ENCODE data around the gene SMIM1. TPM values are rescaled to one million over a fixed set of nuclear protein-coding genes. Genes with fewer than 3 reads are reported as not detected.
"Not testable (repeated sequence)": the region's sequence is repeated elsewhere in the genome, so short reads cannot be mapped to it uniquely, and the experiment has no call there.

The SMIM1 gene
- total RNA-seq, 1 experiment from 2014 or later: 7.1 TPM

GRCh38 chr1:3805038-3805437 is 32.5 kb downstream of the SMIM1 start:
- peaks cover 7% of the 10 kb centered on the region for H3K27me3 Mint-ChIP-seq (ENCODE audit: insufficient read depth, unreplicated experiment)
- no TSS peak for BruUV-seq (replicated peaks)
- TF ChIP-seq CTCF (IDR thresholded peaks at IDR 0.05; ENCODE audit: insufficient read depth in 1 of 2, low read depth in 1 of 2, low read length in 1 of 2, severe bottlenecking in 1 of 2, unreplicated experiment in 1 of 2): no peak
- no peaks in the 10 kb centered on the region for H3K4me1 Mint-ChIP-seq (ENCODE audit: low read depth, unreplicated experiment)
- H3K36me3 Mint-ChIP-seq (ENCODE audit: insufficient read depth, unreplicated experiment): no peaks in the 10 kb centered on the region
- no peaks in the 10 kb centered on the region for H3K27me3 ChIP-seq (replicated peaks; ENCODE audit: control insufficient read depth, insufficient read depth, low read length)
- intact Hi-C loops (cut with micrococcal nuclease; ENCODE audit: unreplicated experiment): no loop called here
- no peak overlapping the region for H3K4me3 Mint-ChIP-seq (ENCODE audit: unreplicated experiment)
- no peaks in the 10 kb centered on the region for H3K36me3 ChIP-seq (ENCODE audit: control insufficient read depth, insufficient read depth, low read length)
- CTCF ChIA-PET: no interaction called here
- no peak overlapping the region for H3K4me3 ChIP-seq (ENCODE audit: low read depth, low read length)
- H3K9me3 Mint-ChIP-seq (ENCODE audit: unreplicated experiment): peaks cover 22% of the 10 kb centered on the region
- peaks cover 3% of the 10 kb centered on the region; the same call in 1 of the 2 replicates for H3K9me3 ChIP-seq
- no peak overlapping the region for H3K27ac Mint-ChIP-seq (ENCODE audit: unreplicated experiment)
- POLR2A ChIA-PET: no interaction called here
- no peak for DNase-seq
- no peaks in the 10 kb centered on the region for H3K4me1 ChIP-seq

GRCh38 chr1:3807769-3808168 is 35.2 kb downstream of the SMIM1 start:
- H3K4me3 ChIP-seq (ENCODE audit: low read depth, low read length): no peak overlapping the region
- ChIA-PET POLR2A (no interaction called here), CTCF (no interaction called here)
- Mint-ChIP-seq H3K27me3 (ENCODE audit: insufficient read depth, unreplicated experiment) (peaks cover 7% of the 10 kb centered on the region), H3K36me3 (ENCODE audit: insufficient read depth, unreplicated experiment) (no peaks in the 10 kb centered on the region), H3K27ac (ENCODE audit: unreplicated experiment) (no peak overlapping the region), H3K4me1 (ENCODE audit: low read depth, unreplicated experiment) (no peaks in the 10 kb centered on the region), H3K9me3 (ENCODE audit: unreplicated experiment) (peaks cover 22% of the 10 kb centered on the region), H3K4me3 (ENCODE audit: unreplicated experiment) (no peak overlapping the region)
- DNase-seq: no peak
- no peaks in the 10 kb centered on the region for H3K4me1 ChIP-seq
- H3K27me3 ChIP-seq (replicated peaks; ENCODE audit: control insufficient read depth, insufficient read depth, low read length): no peaks in the 10 kb centered on the region
- intact Hi-C loops (cut with micrococcal nuclease; ENCODE audit: unreplicated experiment): no loop called here
- no TSS peak for BruUV-seq (replicated peaks)
- TF ChIP-seq CTCF (IDR thresholded peaks at IDR 0.05; ENCODE audit: insufficient read depth in 1 of 2, low read depth in 1 of 2, low read length in 1 of 2, severe bottlenecking in 1 of 2, unreplicated experiment in 1 of 2): no peak
- H3K36me3 ChIP-seq (ENCODE audit: control insufficient read depth, insufficient read depth, low read length): no peaks in the 10 kb centered on the region
- H3K9me3 ChIP-seq: no peaks in the 10 kb centered on the region; the same call in 1 of the 2 replicates

- Mint-ChIP-seq H3K36me3 (ENCODE audit: insufficient read depth, unreplicated experiment) (no peaks in the 10 kb centered on the region), H3K27ac (ENCODE audit: unreplicated experiment) (no peak overlapping the region), H3K4me3 (ENCODE audit: unreplicated experiment) (no peak overlapping the region), H3K27me3 (ENCODE audit: insufficient read depth, unreplicated experiment) (no peaks in the 10 kb centered on the region), H3K4me1 (ENCODE audit: low read depth, unreplicated experiment) (no peaks in the 10 kb centered on the region), H3K9me3 (ENCODE audit: unreplicated experiment) (peaks cover 22% of the 10 kb centered on the region)
- intact Hi-C loops (cut with micrococcal nuclease; ENCODE audit: unreplicated experiment): no loop called here
- no peaks in the 10 kb centered on the region for H3K27me3 ChIP-seq (replicated peaks; ENCODE audit: control insufficient read depth, insufficient read depth, low read length)
- BruUV-seq (replicated peaks): no TSS peak
- H3K4me1 ChIP-seq: no peaks in the 10 kb centered on the region
- no peak for DNase-seq
- POLR2A ChIA-PET: no interaction called here
- CTCF ChIA-PET: no interaction called here
- no peak for TF ChIP-seq CTCF (IDR thresholded peaks at IDR 0.05; ENCODE audit: insufficient read depth in 1 of 2, low read depth in 1 of 2, low read length in 1 of 2, severe bottlenecking in 1 of 2, unreplicated experiment in 1 of 2)
- H3K4me3 ChIP-seq (ENCODE audit: low read depth, low read length): no peak overlapping the region
- no peaks in the 10 kb centered on the region for H3K36me3 ChIP-seq (ENCODE audit: control insufficient read depth, insufficient read depth, low read length)
- H3K9me3 ChIP-seq: no peaks in the 10 kb centered on the region; the same call in 1 of the 2 replicates
Measured at GRCh38 chr1:3809680-3810079, 37.1 kb downstream of the SMIM1 start.

GRCh38 chr1:3810149-3810761 is 37.7 kb downstream of the SMIM1 start:
- POLR2A ChIA-PET: not testable (repeated sequence)

More at GRCh38 chr1:3810149-3810761, 37.7 kb downstream of the SMIM1 start:
- H3K4me1 ChIP-seq; BruUV-seq (replicated peaks); H3K4me3 Mint-ChIP-seq (ENCODE audit: unreplicated experiment); H3K27me3 Mint-ChIP-seq (ENCODE audit: insufficient read depth, unreplicated experiment); H3K9me3 ChIP-seq; H3K4me1 Mint-ChIP-seq (ENCODE audit: low read depth, unreplicated experiment); intact Hi-C loops (cut with micrococcal nuclease; ENCODE audit: unreplicated experiment); H3K27me3 ChIP-seq (replicated peaks; ENCODE audit: control insufficient read depth, insufficient read depth, low read length); H3K4me3 ChIP-seq (ENCODE audit: low read depth, low read length); H3K27ac Mint-ChIP-seq (ENCODE audit: unreplicated experiment); DNase-seq; H3K36me3 ChIP-seq (ENCODE audit: control insufficient read depth, insufficient read depth, low read length); H3K36me3 Mint-ChIP-seq (ENCODE audit: insufficient read depth, unreplicated experiment); CTCF ChIA-PET: not testable (repeated sequence)
- peaks cover 21% of the 10 kb centered on the region for H3K9me3 Mint-ChIP-seq (ENCODE audit: unreplicated experiment)
